Stimulated activated CD8-positive, alpha-beta memory T cell treated with anti-CD3 and anti-CD28 coated beads, Interleukin-15, amount 100 ng/mL, for 48 hours (primary cell): ENCODE results near the gene ZNF587.
"Not testable (repeated sequence)": the region's sequence is repeated elsewhere in the genome, so short reads cannot be mapped to it uniquely, and the experiment has no call there.

Source experiments
- DNase-seq, 2 donors: peaks; one replicate each; pipeline ENCODE4 v3.0.0-alpha.2; 2020; ENCODE audit warnings: low read depth in 2 of 2

Gene ZNF587

GRCh38 chr19:57887195-57887941, 37.7 kb downstream of the ZNF587 start:
- DNase-seq = no peak

- no peak for DNase-seq
Measured at GRCh38 chr19:57888107-57888559, 38.5 kb downstream of the ZNF587 start.

DNA sequence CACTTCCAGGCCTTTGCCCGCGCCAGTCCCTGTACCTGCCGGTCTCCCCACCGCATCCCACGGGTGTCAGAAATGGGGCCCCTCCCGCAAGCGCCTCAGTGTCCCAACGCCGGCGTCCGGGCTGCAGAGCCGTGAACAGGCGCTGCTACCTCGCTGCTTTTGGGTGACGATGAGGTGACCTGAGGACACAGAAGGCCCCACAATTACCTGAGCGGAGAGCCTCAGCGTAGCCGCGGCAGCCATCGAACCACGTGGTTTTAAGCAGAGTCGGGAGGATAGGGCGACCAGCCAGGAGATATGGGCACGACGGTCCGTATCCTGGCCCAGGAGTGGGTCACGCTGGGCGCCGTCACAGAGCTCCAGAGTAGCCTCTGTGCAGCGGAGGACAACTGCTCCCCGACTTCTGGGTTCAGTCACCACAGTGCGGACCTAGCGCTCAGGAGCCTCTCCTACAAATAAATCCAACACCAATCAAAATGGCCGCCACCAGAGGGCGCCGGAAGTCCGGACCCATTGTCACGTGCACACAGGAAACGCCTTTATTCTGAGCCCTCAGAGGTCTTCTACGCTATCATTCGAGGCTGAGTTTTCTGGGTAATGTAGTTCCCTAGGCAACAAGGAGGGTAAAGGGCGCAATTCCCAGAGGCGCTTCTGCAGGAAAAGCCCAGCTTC, 39.0 kb downstream of the ZNF587 start, which contains the start of gene ZNF814:
TSS of gene ZNF814 (minus strand) at position 478 of the 672 bp plus-strand sequence. CDS start at position 243, 235 bp downstream.
- DNase-seq = peak; percentile 55 to 72

- not testable (repeated sequence) for DNase-seq
Measured at GRCh38 chr19:57890706-57891105, 41.0 kb downstream of the ZNF587 start.

DNA sequence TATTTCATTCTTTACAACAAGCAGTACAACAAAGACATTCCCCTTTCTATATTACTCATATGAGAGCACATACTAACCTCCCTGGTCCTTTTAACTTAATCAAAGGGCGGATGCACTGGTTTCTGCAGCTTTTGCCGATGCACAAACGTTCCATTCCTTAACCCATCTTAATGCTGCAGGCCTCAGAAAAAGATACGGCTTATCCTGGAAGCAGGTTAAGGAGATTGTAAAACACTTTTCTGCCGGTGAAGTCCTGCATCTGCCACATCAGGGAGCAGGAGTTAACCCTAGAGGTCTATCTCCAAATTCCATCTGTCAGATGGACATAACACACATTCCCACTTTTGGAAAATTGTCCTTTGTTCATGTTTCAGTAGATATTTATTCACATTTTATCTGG, 50.7 kb downstream of the ZNF587 start:
- no peak for DNase-seq

- no peak for DNase-seq
Measured at GRCh38 chr19:57903618-57904184, 54.0 kb downstream of the ZNF587 start.

- DNase-seq = no peak
Measured at GRCh38 chr19:57905258-57905657, 55.6 kb downstream of the ZNF587 start.

GRCh38 chr19:57907394-57907793, 57.7 kb downstream of the ZNF587 start:
- DNase-seq = no peak

- DNase-seq = no peak
Measured at GRCh38 chr19:57914531-57914930, 64.9 kb downstream of the ZNF587 start.
